ENCODE measurements around the gene EFNA5. TPM values are rescaled to one million over a fixed set of nuclear protein-coding genes. Genes with fewer than 3 reads are reported as not detected.

Gene EFNA5
- total RNA-seq, 4 donors from 2014 or later, result 16.6 to 35.3 (median 19.3) TPM

- TF ChIP-seq CTCF (IDR thresholded peaks at IDR 0.05) (no peak), POLR2A (IDR thresholded peaks at IDR 0.05) (no peak)
- no peak for DNase-seq (ENCODE audit: low spot score in 2 of 2)
- intact Hi-C loops (cut with DNase I; ENCODE audit: low total_unique reads), result no loop called here
- no peak overlapping the region for H3K4me3 ChIP-seq (ENCODE audit: low read depth, poor library complexity, severe bottlenecking)
- WGBS, 2 donors, result 72 to 90% methylated on average over 6 of the region's 6 CpGs
These were observed 69.7 kb downstream of the EFNA5 start for GRCh38 chr5:107601076-107601475.

- no peak overlapping the region for H3K4me3 ChIP-seq (ENCODE audit: low read depth, poor library complexity, severe bottlenecking)
- no peak for DNase-seq (ENCODE audit: low spot score in 2 of 2)
- WGBS, 2 donors, result 71 to 73% methylated on average over 4 of the region's 4 CpGs
- no peak for TF ChIP-seq POLR2A (IDR thresholded peaks at IDR 0.05)
- no peak for TF ChIP-seq CTCF (IDR thresholded peaks at IDR 0.05)
- intact Hi-C loops (cut with DNase I; ENCODE audit: low total_unique reads), result no loop called here
These were observed 71.8 kb downstream of the EFNA5 start for GRCh38 chr5:107598958-107599357.

DNA sequence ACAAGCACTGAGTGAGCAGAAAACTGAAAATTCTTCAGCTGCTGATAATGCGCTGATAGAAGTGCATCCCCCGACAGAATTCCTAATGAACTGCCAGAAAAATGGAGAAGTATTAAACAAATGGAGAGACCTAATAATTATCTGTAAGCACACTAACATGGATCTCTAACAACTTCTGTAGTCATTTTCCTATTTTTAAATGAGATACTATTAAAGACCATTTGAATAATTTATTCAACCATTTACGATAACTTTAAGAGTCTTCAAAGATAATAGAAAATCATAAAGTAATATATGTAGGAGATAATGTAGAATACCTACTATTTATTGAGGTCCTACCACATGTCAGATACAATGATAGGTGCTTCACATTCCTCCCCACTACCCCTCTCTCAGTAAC, 72.9 kb downstream of the EFNA5 start:
- no peak overlapping the region for H3K4me3 ChIP-seq (ENCODE audit: low read depth, poor library complexity, severe bottlenecking)
- TF ChIP-seq POLR2A (IDR thresholded peaks at IDR 0.05), result no peak
- TF ChIP-seq CTCF (IDR thresholded peaks at IDR 0.05), result no peak
- WGBS, 2 donors, result 92 to 95% methylated on average over 3 of the region's 3 CpGs
- DNase-seq (ENCODE audit: low spot score in 2 of 2), result no peak
- intact Hi-C loops (cut with DNase I; ENCODE audit: low total_unique reads), result no loop called here

- WGBS, 2 donors, result 62 to 67% methylated on average over 3 of the region's 3 CpGs
- H3K4me3 ChIP-seq (ENCODE audit: low read depth, poor library complexity, severe bottlenecking), result no peak overlapping the region
- no peak for DNase-seq (ENCODE audit: low spot score in 2 of 2)
- no peak for TF ChIP-seq CTCF (IDR thresholded peaks at IDR 0.05)
- TF ChIP-seq POLR2A (IDR thresholded peaks at IDR 0.05), result no peak
- intact Hi-C loops (cut with DNase I; ENCODE audit: low total_unique reads), result no loop called here
These were observed 73.5 kb downstream of the EFNA5 start for GRCh38 chr5:107597247-107597646.

GRCh38 chr5:107594253-107595045, 76.3 kb downstream of the EFNA5 start:
- WGBS, 2 donors, result 37 to 40% methylated on average over 4 of the region's 4 CpGs
- intact Hi-C loops (cut with DNase I; ENCODE audit: low total_unique reads), result no loop called here
- no peak overlapping the region for H3K4me3 ChIP-seq (ENCODE audit: low read depth, poor library complexity, severe bottlenecking)
- peak in 1 of 2 donors; percentile 55 for DNase-seq (ENCODE audit: low spot score in 2 of 2)
- no peak for TF ChIP-seq CTCF (IDR thresholded peaks at IDR 0.05)
- no peak for TF ChIP-seq POLR2A (IDR thresholded peaks at IDR 0.05)

- intact Hi-C loops (cut with DNase I; ENCODE audit: low total_unique reads), result no loop called here
- TF ChIP-seq CTCF (IDR thresholded peaks at IDR 0.05), result no peak
- no peak for TF ChIP-seq POLR2A (IDR thresholded peaks at IDR 0.05)
- no peak for DNase-seq (ENCODE audit: low spot score in 2 of 2)
- H3K4me3 ChIP-seq (ENCODE audit: low read depth, poor library complexity, severe bottlenecking), result no peak overlapping the region
- 65 to 67% methylated on average over 3 of the region's 3 CpGs for WGBS, 2 donors
These were observed 77.7 kb downstream of the EFNA5 start for GRCh38 chr5:107593009-107593408.

All from lower leg skin (tissue), 4 donors.